ENCODE results near the gene SH2B3.
A peak's percentile ranks its signal among the peaks of the same experiment; 100 is the strongest.

The SH2B3 gene

GRCh38 chr12:111434680-111435338 lies 29.1 kb downstream of the SH2B3 start:
- Histone ChIP-seq H3K9me3 (ENCODE audit: insufficient read depth, low read length) (no peaks in the 10 kb centered on the region), H3K27ac (ENCODE audit: low read depth, low read length) (peak overlapping the region; percentile 84), H3K9me2 (replicated peaks; ENCODE audit: insufficient read depth, low read length) (no peaks in the 10 kb centered on the region), H3K9ac (ENCODE audit: low read length) (peak overlapping the region; percentile 25), H4K20me1 (ENCODE audit: low read depth, low read length) (peaks cover 7% of the 10 kb centered on the region; the same call in 1 of the 2 replicates), H3K79me2 (ENCODE audit: insufficient read depth, low read length) (peaks cover 85% of the 10 kb centered on the region), H3K4me2 (ENCODE audit: low read depth, low read length, poor library complexity, severe bottlenecking) (peak overlapping the region; percentile 60), H3F3A (ENCODE audit: insufficient read depth) (peaks cover 17% of the 10 kb centered on the region), H3K4me3 (ENCODE audit: insufficient read depth, low read length, poor library complexity, severe bottlenecking) (peak overlapping the region; percentile 19), H3K36me3 (ENCODE audit: low read length) (no peaks in the 10 kb centered on the region), H2AFZ (ENCODE audit: low read depth, low read length, severe bottlenecking) (no peak overlapping the region), H3K27me3 (ENCODE audit: low read length) (no peaks in the 10 kb centered on the region)
- TF ChIP-seq CTCF (IDR thresholded peaks at IDR 0.05; ENCODE audit: insufficient read depth, low read length, poor library complexity, severe bottlenecking) (no peak), EZH2phosphoT487 (conservative IDR thresholded peaks at IDR 0.05; ENCODE audit: low read length) (no peak)

- no peak for TF ChIP-seq EZH2phosphoT487 (conservative IDR thresholded peaks at IDR 0.05; ENCODE audit: low read length)
- TF ChIP-seq CTCF (IDR thresholded peaks at IDR 0.05; ENCODE audit: insufficient read depth, low read length, poor library complexity, severe bottlenecking): no peak
- Histone ChIP-seq H3K79me2 (ENCODE audit: insufficient read depth, low read length) (peaks cover 84% of the 10 kb centered on the region), H3K27me3 (ENCODE audit: low read length) (no peaks in the 10 kb centered on the region), H3K4me2 (ENCODE audit: low read depth, low read length, poor library complexity, severe bottlenecking) (peak overlapping the region; percentile 60), H3K9me2 (replicated peaks; ENCODE audit: insufficient read depth, low read length) (no peaks in the 10 kb centered on the region), H4K20me1 (ENCODE audit: low read depth, low read length) (peaks cover 4% of the 10 kb centered on the region; the same call in 1 of the 2 replicates), H3K4me3 (ENCODE audit: insufficient read depth, low read length, poor library complexity, severe bottlenecking) (no peak overlapping the region), H3K27ac (ENCODE audit: low read depth, low read length) (peak overlapping the region; percentile 84), H3K36me3 (ENCODE audit: low read length) (no peaks in the 10 kb centered on the region), H3K9ac (ENCODE audit: low read length) (peak overlapping the region; percentile 25; the same call in 1 of the 2 replicates), H2AFZ (ENCODE audit: low read depth, low read length, severe bottlenecking) (no peak overlapping the region), H3K9me3 (ENCODE audit: insufficient read depth, low read length) (no peaks in the 10 kb centered on the region), H3F3A (ENCODE audit: insufficient read depth) (peaks cover 17% of the 10 kb centered on the region)
Observed at GRCh38 chr12:111435661-111436201, 30.0 kb downstream of the SH2B3 start.

GRCh38 chr12:111436266-111436665 lies 30.5 kb downstream of the SH2B3 start:
- Histone ChIP-seq H2AFZ (ENCODE audit: low read depth, low read length, severe bottlenecking) (no peak overlapping the region), H3K36me3 (ENCODE audit: low read length) (no peaks in the 10 kb centered on the region), H3K9me3 (ENCODE audit: insufficient read depth, low read length) (no peaks in the 10 kb centered on the region), H3F3A (ENCODE audit: insufficient read depth) (peaks cover 17% of the 10 kb centered on the region), H3K4me2 (ENCODE audit: low read depth, low read length, poor library complexity, severe bottlenecking) (no peak overlapping the region), H3K27me3 (ENCODE audit: low read length) (no peaks in the 10 kb centered on the region), H3K9me2 (replicated peaks; ENCODE audit: insufficient read depth, low read length) (no peaks in the 10 kb centered on the region), H3K4me3 (ENCODE audit: insufficient read depth, low read length, poor library complexity, severe bottlenecking) (no peak overlapping the region), H3K27ac (ENCODE audit: low read depth, low read length) (peak overlapping the region; percentile 84), H3K9ac (ENCODE audit: low read length) (no peak overlapping the region), H4K20me1 (ENCODE audit: low read depth, low read length) (peaks cover 4% of the 10 kb centered on the region; the same call in 1 of the 2 replicates), H3K79me2 (ENCODE audit: insufficient read depth, low read length) (peaks cover 79% of the 10 kb centered on the region)
- TF ChIP-seq EZH2phosphoT487 (conservative IDR thresholded peaks at IDR 0.05; ENCODE audit: low read length) (no peak), CTCF (IDR thresholded peaks at IDR 0.05; ENCODE audit: insufficient read depth, low read length, poor library complexity, severe bottlenecking) (no peak)

All from SU-DHL-6 (cell line).